Smooth muscle cell (in vitro differentiated cells): ENCODE results near the gene TNFRSF6B. TPM values are rescaled to one million over a fixed set of nuclear protein-coding genes. Genes with fewer than 3 reads are reported as not detected.

Source experiments
- DNase-seq: peaks from one replicate; lab custom pipeline; 2025; ENCODE audit not compliant: unreplicated experiment; lab: John Stamatoyannopoulos, UW
- H2AFZ ChIP-seq: fragments of 200-600 bp; sonication (generic); 2 replicates; pipeline ENCODE4 v1.6.0; 2016; ENCODE audit warnings: antibody characterized with exemption, low read depth, mild to moderate bottlenecking
- H3F3A ChIP-seq: fragments of 200-600 bp; sonication (generic); 2 replicates; pipeline ENCODE4 v1.6.0; 2017; ENCODE audit warnings: antibody characterized with exemption, low read depth
- H3K27ac ChIP-seq: fragments of 200-600 bp; sonication (generic); 2 replicates; pipeline ENCODE4 v1.5.1; 2016; ENCODE audit warnings: low read depth, mild to moderate bottlenecking
- H3K27me3 ChIP-seq: fragments of 200-600 bp; sonication (generic); 2 replicates; pipeline ENCODE4 v1.6.1; 2016; ENCODE audit warnings: low read depth, mild to moderate bottlenecking
- H3K36me3 ChIP-seq: fragments of 200-600 bp; sonication (generic); 2 replicates; pipeline ENCODE4 v1.5.1; 2016; ENCODE audit warnings: low read depth
- H3K4me1 ChIP-seq: fragments of 200-600 bp; sonication (generic); 2 replicates; pipeline ENCODE4 v1.5.1; 2016; ENCODE audit warnings: low read depth
- H3K4me2 ChIP-seq: fragments of 200-600 bp; sonication (generic); 2 replicates; pipeline ENCODE4 v1.6.0; 2016; ENCODE audit warnings: mild to moderate bottlenecking
- H3K4me3 ChIP-seq: fragments of 200-600 bp; sonication (generic); 2 replicates; pipeline ENCODE4 v1.5.1; 2016; ENCODE audit warnings: mild to moderate bottlenecking
- H3K79me2 ChIP-seq: fragments of 200-600 bp; sonication (generic); 2 replicates; pipeline ENCODE4 v1.6.0; 2016; ENCODE audit warnings: low read depth, mild to moderate bottlenecking
- H3K9ac ChIP-seq: fragments of 200-600 bp; sonication (generic); 2 replicates; pipeline ENCODE4 v1.6.0; 2016; ENCODE audit warnings: low read depth
- H3K9me3 ChIP-seq: fragments of 200-600 bp; sonication (generic); replicated peaks from 2 replicates; pipeline ENCODE4 v1.5.1; 2016; ENCODE audit warnings: low read depth
- H4K20me1 ChIP-seq: fragments of 200-600 bp; sonication (generic); 2 replicates; pipeline ENCODE4 v1.6.0; 2016; ENCODE audit warnings: low read depth
- CTCF ChIP-seq: fragments of 200-600 bp; sonication (generic); IDR thresholded peaks from 2 replicates; pipeline ENCODE4 v1.5.1; 2017; ENCODE audit warnings: borderline replicate concordance, mild to moderate bottlenecking, antibody characterized with exemption; ENCODE audit not compliant: insufficient read depth, poor library complexity, severe bottlenecking
- WGBS: methylation state at CpG from one replicate; pipeline ENCODE4 v1.1.7; 2016; ENCODE audit warnings: low lambda C conversion rate; 5-methylcytosine and 5-hydroxymethylcytosine counted together
- polyA plus RNA-seq: library from polyadenylated mRNA; unstranded; fragments of >200 nt; fragmentation: Nextera tagmentation; extraction: Ambion mirVana; gene quantifications from 2 replicates; pipeline ENCODE4 v1.2.1, GENCODE V29; 2016
- total RNA-seq: library from RNA; depleted of rRNA; stranded (reverse); fragments of >200 nt; gene quantifications from 2 replicates; pipeline ENCODE4 v1.2.3, GENCODE V29; 2014

Gene TNFRSF6B
- total and polyA plus RNA-seq, 2 experiments from 2014 or later, result 13.1 to 17.1 TPM

- peaks cover 6% of the 10 kb centered on the region for H3F3A ChIP-seq
- no peak overlapping the region for H3K4me3 ChIP-seq
- peak overlapping the region; percentile 82 for H3K27ac ChIP-seq
- H3K4me1 ChIP-seq, result no peaks in the 10 kb centered on the region
- no peaks in the 10 kb centered on the region for H3K36me3 ChIP-seq
- DNase-seq, result peak; percentile 38
- H3K9me3 ChIP-seq, result no peaks in the 10 kb centered on the region
- 22% methylated on average over 22 of the region's 22 CpGs for WGBS
- H3K27me3 ChIP-seq, result no peaks in the 10 kb centered on the region
- TF ChIP-seq CTCF, result no peak
- no peak overlapping the region for H2AFZ ChIP-seq
- H4K20me1 ChIP-seq, result no peaks in the 10 kb centered on the region
- peak overlapping the region; percentile 36 for H3K9ac ChIP-seq
- no peaks in the 10 kb centered on the region for H3K79me2 ChIP-seq
- peak overlapping the region; percentile 40 for H3K4me2 ChIP-seq
These were observed 13.9 kb upstream of the TNFRSF6B start for GRCh38 chr20:63682384-63683139.

DNA sequence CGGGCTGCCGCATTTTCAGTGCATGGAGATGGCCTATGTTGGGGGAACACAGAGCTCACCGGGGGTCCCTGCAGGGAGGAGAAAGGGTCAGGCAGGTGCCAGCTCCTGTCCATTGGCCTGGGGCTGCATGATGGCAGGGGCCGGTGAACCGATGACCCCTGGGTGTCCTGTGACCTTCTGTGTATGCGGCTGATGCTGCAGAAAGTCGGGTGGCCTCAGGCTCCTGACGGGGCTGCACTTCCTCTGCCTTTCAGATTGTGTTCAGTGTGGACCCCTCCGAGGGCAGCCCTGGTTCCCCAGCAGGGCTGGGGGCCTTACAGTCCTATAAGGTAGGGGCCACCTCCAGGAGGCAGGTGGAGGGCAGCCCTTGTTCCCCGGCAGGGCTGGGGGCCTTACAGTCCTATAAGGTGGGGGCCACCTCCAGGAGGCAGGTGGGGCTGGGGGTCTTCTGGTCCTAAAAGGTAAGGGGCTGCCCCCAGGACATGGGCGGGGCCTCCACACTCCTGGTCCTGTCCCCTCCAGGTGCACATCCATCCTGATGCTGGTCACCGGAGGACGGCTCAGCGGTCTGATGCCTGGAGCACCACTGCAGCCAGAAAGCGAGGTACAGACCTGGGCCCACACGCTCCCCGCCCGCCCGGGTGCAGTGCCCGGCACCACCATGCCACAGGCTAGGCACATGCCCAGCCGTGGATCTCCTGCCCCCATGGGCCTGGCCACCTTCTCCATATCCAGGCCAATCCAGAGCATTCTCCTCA is 11.0 kb upstream of the TNFRSF6B start:
- Histone ChIP-seq H2AFZ (no peak overlapping the region), H3K4me2 (no peak overlapping the region), H3K27me3 (no peaks in the 10 kb centered on the region), H3K27ac (no peak overlapping the region), H3K36me3 (no peaks in the 10 kb centered on the region), H3K4me1 (no peaks in the 10 kb centered on the region), H4K20me1 (no peaks in the 10 kb centered on the region), H3F3A (peaks cover 6% of the 10 kb centered on the region), H3K9ac (no peak overlapping the region), H3K79me2 (no peaks in the 10 kb centered on the region), H3K9me3 (no peaks in the 10 kb centered on the region), H3K4me3 (no peak overlapping the region)
- 92% methylated on average over 21 of the region's 21 CpGs for WGBS
- TF ChIP-seq CTCF, result no peak
- DNase-seq, result no peak

- Histone ChIP-seq H3K36me3 (no peaks in the 10 kb centered on the region), H3K9me3 (no peaks in the 10 kb centered on the region), H3K27ac (no peak overlapping the region), H3K4me2 (no peak overlapping the region), H3F3A (peaks cover 6% of the 10 kb centered on the region), H3K27me3 (no peaks in the 10 kb centered on the region), H3K79me2 (no peaks in the 10 kb centered on the region), H3K9ac (no peak overlapping the region), H3K4me3 (no peak overlapping the region), H3K4me1 (no peaks in the 10 kb centered on the region), H4K20me1 (no peaks in the 10 kb centered on the region), H2AFZ (no peak overlapping the region)
- no peak for DNase-seq
- 97% methylated on average over 24 of the region's 24 CpGs for WGBS
- TF ChIP-seq CTCF, result no peak
These were observed 10.4 kb upstream of the TNFRSF6B start for GRCh38 chr20:63686094-63686491.
